Measurements from ENCODE around the gene NETO1. TPM values are rescaled to one million over a fixed set of nuclear protein-coding genes. Genes with fewer than 3 reads are reported as not detected.

NETO1 gene
- total and polyA plus RNA-seq, 4 donors, result not detected

GRCh38 chr18:72866442-72866900, 1.3 kb downstream of the NETO1 start (continued):
- no peak for TF ChIP-seq REST (IDR thresholded peaks at IDR 0.05)

- Histone ChIP-seq H3K27ac (ENCODE audit: low read depth in 1 of 2, low read length in 2 of 2) (no peak overlapping the region), H3K9ac (ENCODE audit: low read depth in 1 of 2, low read length in 2 of 2) (no peak overlapping the region), H3K36me3 (ENCODE audit: control insufficient read depth in 4 of 4, insufficient read depth in 3 of 4, low read depth in 1 of 4, low read length in 3 of 4) (no peaks in the 10 kb centered on the region), H3K4me1 (ENCODE audit: control insufficient read depth in 4 of 4, insufficient read depth in 4 of 4, low read length in 3 of 4) (peaks cover 10 to 17% (median 12%) of the 10 kb centered on the region in 4 donors), H3K27me3 (ENCODE audit: control insufficient read depth in 4 of 4, insufficient read depth in 4 of 4, low read length in 3 of 4) (peaks cover 0 to 10% (median 5%) of the 10 kb centered on the region in 4 donors), H3K4me3 (ENCODE audit: low read depth in 1 of 3, low read length in 3 of 3) (no peak overlapping the region), H3K9me3 (ENCODE audit: control insufficient read depth in 4 of 4, low read length in 3 of 4) (no peaks in the 10 kb centered on the region)
- DNase-seq (ENCODE audit: low spot score), result no peak
- 80% methylated on average over 9 of the region's 9 CpGs for WGBS
- TF ChIP-seq ZBTB33 (IDR thresholded peaks at IDR 0.05) (no peak), NR2F2 (IDR thresholded peaks at IDR 0.05) (no peak), REST (IDR thresholded peaks at IDR 0.05) (no peak)
These were observed 4.0 kb downstream of the NETO1 start for GRCh38 chr18:72863754-72864153.

GRCh38 chr18:72859088-72859487, 8.7 kb downstream of the NETO1 start:
- H3K36me3 ChIP-seq (ENCODE audit: control insufficient read depth in 4 of 4, insufficient read depth in 3 of 4, low read depth in 1 of 4, low read length in 3 of 4), result no peaks in the 10 kb centered on the region
- DNase-seq (ENCODE audit: low spot score), result no peak
- no peak overlapping the region for H3K9ac ChIP-seq (ENCODE audit: low read depth in 1 of 2, low read length in 2 of 2)
- H3K4me3 ChIP-seq (ENCODE audit: low read depth in 1 of 3, low read length in 3 of 3), result no peak overlapping the region
- no peaks in the 10 kb centered on the region for H3K4me1 ChIP-seq (ENCODE audit: control insufficient read depth in 4 of 4, insufficient read depth in 4 of 4, low read length in 3 of 4)
- TF ChIP-seq MAX (IDR thresholded peaks at IDR 0.05), result no peak
- TF ChIP-seq YY1 (IDR thresholded peaks at IDR 0.05), result no peak
- no peak for TF ChIP-seq TAF1 (conservative IDR thresholded peaks at IDR 0.05)
- TF ChIP-seq FOXA1 (IDR thresholded peaks at IDR 0.05), result no peak
- no peak for TF ChIP-seq EGR1 (IDR thresholded peaks at IDR 0.05; ENCODE audit: low read depth in 2 of 2)
- TF ChIP-seq SP1 (IDR thresholded peaks at IDR 0.05), result no peak
- no peak for TF ChIP-seq RAD21 (IDR thresholded peaks at IDR 0.05)
- 75% methylated on average over 4 of the region's 4 CpGs for WGBS
- no peaks in the 10 kb centered on the region for H3K9me3 ChIP-seq (ENCODE audit: control insufficient read depth in 4 of 4, low read length in 3 of 4)
- no peak overlapping the region for H3K27ac ChIP-seq (ENCODE audit: low read depth in 1 of 2, low read length in 2 of 2)
- no peaks in the 10 kb centered on the region for H3K27me3 ChIP-seq (ENCODE audit: control insufficient read depth in 4 of 4, insufficient read depth in 4 of 4, low read length in 3 of 4)
